Erythroblast (primary cell): ENCODE data around the gene LTF.
A peak's percentile ranks its signal among the peaks of the same experiment; 100 is the strongest.

ENCODE experiments used
- DNase-seq, 2 experiments: peaks; one replicate each; lab custom pipeline; 2025; lab: John Stamatoyannopoulos, UW
- GATA1 ChIP-seq: IDR thresholded peaks from 2 replicates; pipeline ENCODE4 v1.6.1; 2011; ENCODE audit warnings: low read depth, mild to moderate bottlenecking, control low read depth, low read length, moderate library complexity
- POLR2A ChIP-seq: IDR thresholded peaks from 2 replicates; pipeline ENCODE4 v1.6.1; 2011; ENCODE audit warnings: mild to moderate bottlenecking, low read length

Gene LTF

GRCh38 chr3:46464326-46465195 is at the start of gene LTF:
Gene LTF (minus strand): TSS chr3:46464905. CDS start chr3:46464867, 38 bp downstream.
- DNase-seq, result no peak
- TF ChIP-seq POLR2A (no peak), GATA1 (no peak)

GRCh38 chr3:46512191-46512749 is 47.6 kb upstream of the LTF start:
- no peak for DNase-seq
- TF ChIP-seq POLR2A, result no peak
- no peak for TF ChIP-seq GATA1

GRCh38 chr3:46509661-46510187 is 45.0 kb upstream of the LTF start:
- no peak for TF ChIP-seq GATA1
- TF ChIP-seq POLR2A, result no peak
- DNase-seq, result peak; percentile 72 to 73

- TF ChIP-seq GATA1 (peak; percentile 80), POLR2A (peak; percentile 28)
- DNase-seq, result peak; percentile 84 to 96
Observed at GRCh38 chr3:46508850-46509591, 44.3 kb upstream of the LTF start.

- no peak for DNase-seq
- no peak for TF ChIP-seq POLR2A
- no peak for TF ChIP-seq GATA1
Observed at GRCh38 chr3:46506526-46506925, 41.8 kb upstream of the LTF start.

GRCh38 chr3:46505953-46506352 is 41.2 kb upstream of the LTF start:
- no peak for DNase-seq
- no peak for TF ChIP-seq POLR2A
- TF ChIP-seq GATA1, result no peak

- TF ChIP-seq POLR2A, result peak; percentile 20
- no peak for TF ChIP-seq GATA1
- DNase-seq, result peak; percentile 56 to 66
Observed at GRCh38 chr3:46504789-46505188, 40.1 kb upstream of the LTF start.

GRCh38 chr3:46503200-46503874 is 38.6 kb upstream of the LTF start:
- no peak for TF ChIP-seq GATA1
- TF ChIP-seq POLR2A, result peak; percentile 56
- no peak for DNase-seq

GRCh38 chr3:46501702-46502101 is 37.0 kb upstream of the LTF start:
- no peak for DNase-seq
- TF ChIP-seq POLR2A, result no peak
- no peak for TF ChIP-seq GATA1

- TF ChIP-seq GATA1 (no peak), POLR2A (no peak)
- no peak for DNase-seq
Observed at GRCh38 chr3:46500656-46501635, 36.2 kb upstream of the LTF start.

GRCh38 chr3:46498916-46499519 is 34.3 kb upstream of the LTF start:
- DNase-seq, result peak; percentile 36 to 37
- TF ChIP-seq POLR2A, result no peak
- no peak for TF ChIP-seq GATA1

- TF ChIP-seq POLR2A (no peak), GATA1 (no peak)
- DNase-seq, result no peak
Observed at GRCh38 chr3:46497556-46498265, 33.0 kb upstream of the LTF start, which contains the start of gene RTP3. Gene RTP3 (plus strand): TSS chr3:46497976. CDS start chr3:46498063, 87 bp downstream.
